Small intestine (tissue), 7 donors: Measurements from ENCODE around the gene TMEM236. TPM values are rescaled to one million over a fixed set of nuclear protein-coding genes. Genes with fewer than 3 reads are reported as not detected.

Experiments used
- DNase-seq, 2 donors: peaks; one replicate each; pipeline versions ENCODE4 v3.0.0 to v3.0.0-alpha.2; 2013
- FAIRE-seq: peaks from 2 replicates; lab custom pipeline; 2012; peaks lifted over from hg19 to GRCh38; lab: Jason Lieb, UNC
- H3K27ac ChIP-seq, 3 donors: one replicate each; pipeline ENCODE4 v1.5.1; 2013; ENCODE audit warnings: low read length in 2 of 3, mild to moderate bottlenecking in 2 of 3, control low read depth in 1 of 3, inconsistent platforms in 1 of 3, low read depth in 1 of 3, moderate library complexity in 1 of 3
- H3K27me3 ChIP-seq, 3 donors: one replicate each; pipeline ENCODE4 v1.6.1; 2013; ENCODE audit warnings: low read length in 3 of 3, inconsistent platforms in 1 of 3; ENCODE audit not compliant: control insufficient read depth in 3 of 3, insufficient read depth in 3 of 3
- H3K36me3 ChIP-seq, 3 donors: one replicate each; pipeline ENCODE4 v1.6.1; 2013; ENCODE audit warnings: low read length in 3 of 3, inconsistent platforms in 1 of 3, low read depth in 1 of 3, mild to moderate bottlenecking in 1 of 3, moderate library complexity in 1 of 3; ENCODE audit not compliant: control insufficient read depth in 3 of 3, insufficient read depth in 2 of 3
- H3K4me1 ChIP-seq, 3 donors: one replicate each; pipeline ENCODE4 v1.6.1; 2013; ENCODE audit warnings: low read length in 2 of 3, inconsistent platforms in 1 of 3, low read depth in 1 of 3, mild to moderate bottlenecking in 1 of 3, moderate library complexity in 1 of 3; ENCODE audit not compliant: control insufficient read depth in 3 of 3, insufficient read depth in 2 of 3
- H3K4me3 ChIP-seq, 3 donors: one replicate each; pipeline ENCODE4 v1.5.1; 2013; ENCODE audit warnings: low read length in 3 of 3, control low read depth in 1 of 3, inconsistent platforms in 1 of 3, low read depth in 1 of 3, mild to moderate bottlenecking in 1 of 3, moderate library complexity in 1 of 3
- H3K9me3 ChIP-seq, 2 donors: one replicate each; pipeline ENCODE4 v1.6.1; 2013; ENCODE audit warnings: low read depth in 1 of 2, low read length in 1 of 2; ENCODE audit not compliant: control insufficient read depth in 2 of 2, insufficient read depth in 1 of 2
- WGBS, 3 donors: extraction: QIAGEN DNeasy Blood & Tissue Kit; methylation state at CpG; one replicate each; pipeline ENCODE4 v1.1.7; 2013; 5-methylcytosine and 5-hydroxymethylcytosine counted together
- polyA plus RNA-seq, 4 donors: library from polyadenylated mRNA; stranded (reverse) in 3 of 4; unstranded in 1 of 4; fragments of 200-250 nt in 3 of 4; fragments of 120-200 nt in 1 of 4; gene quantifications; one replicate each; pipeline versions ENCODE4 v1.2.1 to v1.2.3, GENCODE V29; 2013
- donor health status: healthy with polysubstance abuse.
- donor health status: control.
- donor health status: control.
- donor health status: Bipolar disorder and iron deficiency.
- donor health status: healthy.

TMEM236 gene
- polyA plus RNA-seq, 4 donors: 5.9 to 53.0 (median 12.5) TPM

GRCh38 chr10:17747883-17748550 is 4.0 kb upstream of the TMEM236 start:
- Histone ChIP-seq H3K9me3 (no peaks in the 10 kb centered on the region), H3K4me3 (no peak overlapping the region), H3K36me3 (no peaks in the 10 kb centered on the region), H3K4me1 (no peaks in the 10 kb centered on the region), H3K27me3 (no peaks in the 10 kb centered on the region), H3K27ac (no peak overlapping the region)
- WGBS, 3 donors: 57 to 79% (median 72%) methylated on average over 10 of the region's 10 CpGs
- no peak for FAIRE-seq
- peak in 1 of 2 donors; percentile 33 for DNase-seq

GRCh38 chr10:17749890-17750289 is 2.1 kb upstream of the TMEM236 start:
- no peaks in the 10 kb centered on the region for H3K27me3 ChIP-seq
- H3K36me3 ChIP-seq: no peaks in the 10 kb centered on the region
- H3K9me3 ChIP-seq: no peaks in the 10 kb centered on the region
- no peak for DNase-seq
- FAIRE-seq: no peak
- H3K4me1 ChIP-seq: peaks cover 0 to 3% (median 0%) of the 10 kb centered on the region in 3 donors
- WGBS, 3 donors: 94 to 97% (median 94%) methylated on average over 8 of the region's 8 CpGs
- no peak overlapping the region for H3K27ac ChIP-seq
- no peak overlapping the region for H3K4me3 ChIP-seq

GRCh38 chr10:17756557-17757217 is 4.7 kb downstream of the TMEM236 start:
- Histone ChIP-seq H3K4me3 (peak overlapping the region in 2 of 3 donors; percentile 36 to 38), H3K36me3 (no peaks in the 10 kb centered on the region), H3K4me1 (peaks cover 0 to 30% (median 4%) of the 10 kb centered on the region in 3 donors), H3K27ac (peak overlapping the region; percentile 64 to 95 (median 74)), H3K9me3 (no peaks in the 10 kb centered on the region), H3K27me3 (no peaks in the 10 kb centered on the region)
- FAIRE-seq: peak; percentile 75
- 16 to 42% (median 23%) methylated on average over 7 of the region's 7 CpGs for WGBS, 3 donors
- DNase-seq: peak; percentile 87 to 92

- Histone ChIP-seq H3K4me3 (no peak overlapping the region), H3K27me3 (no peaks in the 10 kb centered on the region), H3K27ac (peak overlapping the region in 1 of 3 donors; percentile 95), H3K4me1 (peaks cover 0 to 33% (median 4%) of the 10 kb centered on the region in 3 donors), H3K36me3 (no peaks in the 10 kb centered on the region), H3K9me3 (no peaks in the 10 kb centered on the region)
- 81 to 85% (median 83%) methylated on average over 2 of the region's 2 CpGs for WGBS, 3 donors
- peak in 1 of 2 donors; percentile 44 for DNase-seq
- no peak for FAIRE-seq
These were observed 6.2 kb downstream of the TMEM236 start for GRCh38 chr10:17758200-17758599.

GRCh38 chr10:17758896-17759295 is 6.9 kb downstream of the TMEM236 start:
- no peaks in the 10 kb centered on the region for H3K9me3 ChIP-seq
- peak overlapping the region in 2 of 3 donors; percentile 27 to 95 for H3K27ac ChIP-seq
- peaks cover 0 to 2% (median 0%) of the 10 kb centered on the region in 3 donors for H3K36me3 ChIP-seq
- no peaks in the 10 kb centered on the region for H3K27me3 ChIP-seq
- FAIRE-seq: peak; percentile 51
- H3K4me1 ChIP-seq: peaks cover 0 to 33% (median 4%) of the 10 kb centered on the region in 3 donors
- DNase-seq: peak; percentile 58 to 59
- H3K4me3 ChIP-seq: no peak overlapping the region

- H3K4me1 ChIP-seq: peaks cover 0 to 5% (median 4%) of the 10 kb centered on the region in 3 donors
- H3K27ac ChIP-seq: no peak overlapping the region
- H3K36me3 ChIP-seq: peaks cover 0 to 11% (median 2%) of the 10 kb centered on the region in 3 donors
- H3K9me3 ChIP-seq: no peaks in the 10 kb centered on the region
- DNase-seq: no peak
- H3K4me3 ChIP-seq: no peak overlapping the region
- peaks cover 0 to 3% (median 0%) of the 10 kb centered on the region in 3 donors for H3K27me3 ChIP-seq
- FAIRE-seq: no peak
- 72 to 92% (median 84%) methylated on average over 4 of the region's 4 CpGs for WGBS, 3 donors
These were observed 12.1 kb downstream of the TMEM236 start for GRCh38 chr10:17764142-17764541.

GRCh38 chr10:17765602-17766001 is 13.6 kb downstream of the TMEM236 start:
- 66 to 80% (median 75%) methylated on average over 3 of the region's 3 CpGs for WGBS, 3 donors
- no peak overlapping the region for H3K27ac ChIP-seq
- H3K36me3 ChIP-seq: peaks cover 0 to 13% (median 2%) of the 10 kb centered on the region in 3 donors
- H3K4me1 ChIP-seq: peaks cover 0 to 4% (median 0%) of the 10 kb centered on the region in 3 donors
- no peak for FAIRE-seq
- peaks cover 0 to 3% (median 0%) of the 10 kb centered on the region in 3 donors for H3K27me3 ChIP-seq
- DNase-seq: no peak
- no peak overlapping the region for H3K4me3 ChIP-seq
- no peaks in the 10 kb centered on the region for H3K9me3 ChIP-seq

- WGBS, 3 donors: 78 to 100% (median 95%) methylated on average over 1 of the region's 1 CpG
- Histone ChIP-seq H3K36me3 (peaks cover 0 to 13% (median 2%) of the 10 kb centered on the region in 3 donors), H3K27me3 (peaks cover 0 to 3% (median 0%) of the 10 kb centered on the region in 3 donors), H3K27ac (no peak overlapping the region), H3K4me3 (no peak overlapping the region), H3K4me1 (peaks cover 0 to 3% (median 0%) of the 10 kb centered on the region in 3 donors), H3K9me3 (no peaks in the 10 kb centered on the region)
- FAIRE-seq (no peak), DNase-seq (no peak)
These were observed 14.7 kb downstream of the TMEM236 start for GRCh38 chr10:17766731-17767130.
